ENCODE measurements around the gene RALB.

The RALB gene

DNA sequence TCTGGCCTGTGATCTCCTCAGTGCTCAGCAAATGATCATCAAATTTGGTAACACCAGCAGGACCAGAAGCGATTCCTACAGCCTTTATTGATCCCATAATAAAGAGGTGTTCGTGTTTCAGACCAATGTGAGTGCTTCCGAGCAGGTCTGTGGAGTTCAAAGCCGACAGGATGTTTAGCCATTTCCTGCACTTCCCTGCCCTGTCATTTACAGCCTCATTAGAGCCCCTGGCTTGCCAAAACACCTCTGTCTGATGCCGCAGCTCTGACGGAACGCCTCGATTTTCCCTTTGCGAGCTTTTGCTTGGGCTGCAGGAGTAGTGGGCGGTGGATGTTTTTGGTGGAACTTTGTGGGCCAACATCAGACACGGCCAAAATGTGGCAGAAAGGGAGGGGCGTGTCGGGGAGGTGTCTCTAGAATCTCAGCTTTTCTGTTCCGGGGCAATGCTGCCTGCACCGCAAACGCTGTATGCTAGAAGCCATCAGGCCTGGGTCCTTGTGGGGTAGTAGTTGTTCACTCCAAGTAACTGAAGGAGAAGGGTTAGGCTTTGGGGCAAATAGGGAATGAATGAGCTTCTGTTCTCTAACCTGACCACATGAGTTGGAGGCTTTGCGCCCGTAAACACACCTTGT, 67.2 kb downstream of the RALB start:
- TF ChIP-seq, protein P1, sequence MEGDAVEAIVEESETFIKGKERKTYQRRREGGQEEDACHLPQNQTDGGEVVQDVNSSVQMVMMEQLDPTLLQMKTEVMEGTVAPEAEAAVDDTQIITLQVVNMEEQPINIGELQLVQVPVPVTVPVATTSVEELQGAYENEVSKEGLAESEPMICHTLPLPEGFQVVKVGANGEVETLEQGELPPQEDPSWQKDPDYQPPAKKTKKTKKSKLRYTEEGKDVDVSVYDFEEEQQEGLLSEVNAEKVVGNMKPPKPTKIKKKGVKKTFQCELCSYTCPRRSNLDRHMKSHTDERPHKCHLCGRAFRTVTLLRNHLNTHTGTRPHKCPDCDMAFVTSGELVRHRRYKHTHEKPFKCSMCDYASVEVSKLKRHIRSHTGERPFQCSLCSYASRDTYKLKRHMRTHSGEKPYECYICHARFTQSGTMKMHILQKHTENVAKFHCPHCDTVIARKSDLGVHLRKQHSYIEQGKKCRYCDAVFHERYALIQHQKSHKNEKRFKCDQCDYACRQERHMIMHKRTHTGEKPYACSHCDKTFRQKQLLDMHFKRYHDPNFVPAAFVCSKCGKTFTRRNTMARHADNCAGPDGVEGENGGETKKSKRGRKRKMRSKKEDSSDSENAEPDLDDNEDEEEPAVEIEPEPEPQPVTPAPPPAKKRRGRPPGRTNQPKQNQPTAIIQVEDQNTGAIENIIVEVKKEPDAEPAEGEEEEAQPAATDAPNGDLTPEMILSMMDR (IDR thresholded peaks at IDR 0.05), result no peak

DNA sequence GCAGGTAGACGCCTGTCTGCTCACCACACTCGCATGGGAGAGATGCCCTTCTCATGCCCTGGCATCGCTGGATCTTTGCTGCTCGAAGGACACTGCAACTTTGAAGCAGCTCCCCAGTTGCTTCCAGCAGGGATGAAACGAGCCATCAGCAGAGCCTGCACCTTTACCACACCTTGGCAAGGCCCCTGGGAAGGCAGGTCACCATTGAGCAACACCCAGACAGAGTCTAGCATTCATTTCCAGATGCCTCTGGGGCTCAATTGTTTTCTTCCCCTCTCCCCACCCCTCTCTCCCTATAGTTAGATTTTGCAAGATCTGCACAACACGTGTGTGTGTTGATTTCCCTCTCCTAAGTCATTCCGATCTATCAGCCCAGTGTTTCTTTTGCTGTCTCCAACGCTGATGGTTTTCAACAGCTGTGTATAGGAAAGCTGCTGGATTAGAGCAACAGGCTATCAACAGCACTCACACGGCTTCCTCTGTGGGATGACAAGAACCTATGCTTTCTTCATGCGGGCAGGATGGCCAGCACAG, 67.7 kb downstream of the RALB start:
- TF ChIP-seq, protein P1 (IDR thresholded peaks at IDR 0.05), result no peak

GRCh38 chr2:120321721-120322284, 69.2 kb downstream of the RALB start:
- TF ChIP-seq, protein P1 (IDR thresholded peaks at IDR 0.05), result no peak

GRCh38 chr2:120322329-120322728, 69.7 kb downstream of the RALB start:
- TF ChIP-seq, protein P1 (IDR thresholded peaks at IDR 0.05), result no peak

DNA sequence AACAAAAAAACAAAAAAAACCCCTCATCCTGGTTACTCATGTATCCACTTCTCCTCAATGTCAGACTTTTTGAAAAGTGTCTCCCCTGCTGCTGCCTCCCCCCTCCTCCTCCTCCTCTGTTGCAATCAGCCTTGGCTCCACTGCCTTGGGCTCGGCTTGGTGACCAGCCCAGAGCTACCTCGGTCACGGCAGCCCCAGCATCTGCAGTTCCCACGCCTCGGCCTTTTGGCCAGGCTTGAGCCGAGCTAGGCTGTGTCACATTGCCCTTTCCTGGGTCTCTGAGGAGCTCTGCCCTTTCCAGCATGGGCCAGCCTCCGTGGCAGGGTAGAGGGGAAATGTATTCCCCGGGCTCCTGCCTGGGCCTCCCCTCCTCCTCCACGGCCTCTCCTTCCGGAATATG, 70.6 kb downstream of the RALB start:
- TF ChIP-seq, protein P1 (IDR thresholded peaks at IDR 0.05), result no peak

- TF ChIP-seq, protein P1 (IDR thresholded peaks at IDR 0.05), result no peak
These were observed 71.3 kb downstream of the RALB start for GRCh38 chr2:120323807-120324399.

DNA sequence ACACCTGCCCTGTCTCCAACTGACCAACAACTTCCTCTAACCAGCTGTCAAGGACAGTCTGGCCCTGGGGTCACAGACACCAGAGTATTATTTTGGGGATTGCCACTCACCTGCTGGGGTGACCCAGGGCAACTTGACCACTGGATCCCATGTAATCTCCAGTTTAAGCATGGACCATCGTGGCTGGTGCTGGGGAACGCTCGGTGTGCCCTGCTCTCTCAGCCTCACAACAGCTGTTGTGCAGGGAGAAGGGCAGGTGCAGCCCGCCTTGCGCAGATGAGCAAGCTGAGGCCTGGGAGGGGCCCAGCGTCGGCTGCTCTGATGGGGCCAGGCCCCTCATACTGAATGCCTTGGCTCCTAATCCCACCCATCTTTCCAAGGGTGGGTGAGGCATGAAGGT, 72.3 kb downstream of the RALB start:
- TF ChIP-seq, protein P1 (IDR thresholded peaks at IDR 0.05), result no peak

Measured in LNCAP (cell line).